GM11168 (cell line): Measurements from ENCODE around the gene PSMC3IP.

ENCODE experiments used
- in situ Hi-C: fragments of 300-500 bp; cut with MboI; formaldehyde crosslinking; loops from one replicate; pipeline ENCODE4 v1.12.0; 2022; ENCODE audit warnings: low sequenced_read_pairs; ENCODE audit not compliant: unreplicated experiment

The PSMC3IP gene

DNA sequence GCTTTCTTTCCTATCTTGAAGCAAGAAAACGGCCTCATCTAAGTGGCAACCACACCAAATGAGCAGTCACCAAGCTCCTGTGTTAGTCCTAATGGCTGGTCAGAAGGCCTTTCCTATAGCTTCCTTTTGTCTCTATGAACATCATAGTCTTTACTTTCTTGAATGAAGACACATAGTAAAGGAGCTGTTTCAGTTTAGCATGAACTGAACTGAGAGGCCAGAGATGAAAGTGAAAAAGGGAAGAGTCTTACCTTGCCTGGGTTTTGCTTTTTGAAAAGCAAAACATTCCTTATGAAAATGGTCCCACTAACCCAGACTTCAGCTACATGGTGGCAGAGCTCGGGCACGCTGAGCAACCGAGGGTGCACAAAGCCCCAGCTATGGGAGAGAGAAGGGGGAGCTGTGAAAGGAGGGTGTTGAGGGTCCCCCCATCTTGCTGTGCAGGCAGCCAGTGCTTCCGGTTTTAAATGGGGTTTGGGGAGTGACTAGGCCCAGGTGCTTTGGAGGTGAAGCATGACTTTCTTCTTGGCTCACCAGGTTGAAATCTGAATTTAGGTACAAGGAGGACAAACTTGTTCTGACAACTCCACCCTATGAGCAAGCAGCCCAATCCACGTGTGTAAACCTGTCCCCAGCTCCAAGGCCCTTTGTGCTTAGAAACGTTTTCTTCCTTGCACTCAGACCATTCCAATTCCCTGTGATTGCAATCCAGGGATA is 9.1 kb upstream of the PSMC3IP start:
- in situ Hi-C loops, result no loop called here

DNA sequence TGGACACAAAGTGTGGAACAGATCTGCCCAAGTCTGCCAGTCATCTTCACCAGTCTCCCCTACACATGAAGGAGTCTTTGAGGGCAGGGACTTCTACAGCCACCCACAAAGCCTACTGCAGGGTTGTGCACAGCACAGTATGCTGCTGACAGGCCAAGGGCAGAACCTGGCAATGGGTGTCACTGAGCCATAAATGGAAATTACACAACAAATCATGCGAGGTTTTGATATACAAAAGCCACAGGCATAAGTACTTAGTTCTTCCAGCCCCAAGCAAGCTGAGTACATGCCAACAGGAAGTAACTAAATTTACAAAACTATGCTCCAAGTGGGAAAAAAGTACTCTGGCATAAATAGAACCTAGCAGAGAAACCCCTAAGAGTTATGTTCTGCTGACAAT is 7.8 kb upstream of the PSMC3IP start:
- in situ Hi-C loops, result no loop called here

DNA sequence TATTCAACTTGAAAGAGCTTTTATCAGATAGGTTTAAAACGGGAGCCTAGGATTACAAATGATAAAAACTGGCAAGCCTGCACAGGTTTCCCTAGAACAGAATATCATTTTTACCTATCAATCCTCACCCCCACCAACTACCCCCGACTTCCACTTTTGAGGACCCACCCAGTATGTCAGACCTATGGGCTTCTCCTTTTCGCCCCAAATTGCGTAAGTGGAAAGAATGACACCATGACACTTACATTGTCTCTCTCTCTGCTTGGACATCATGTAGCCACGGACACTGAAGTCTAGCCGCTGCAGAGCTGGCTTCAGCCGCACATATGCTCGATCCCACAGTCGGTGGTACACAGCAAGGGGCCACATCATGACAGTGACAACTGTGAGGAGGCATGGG is 7.4 kb upstream of the PSMC3IP start:
- in situ Hi-C loops, result loop anchor here (5.0 kb wide), 1 partner anchor 82 kb away; no protein-coding TSS in a partner anchor

DNA sequence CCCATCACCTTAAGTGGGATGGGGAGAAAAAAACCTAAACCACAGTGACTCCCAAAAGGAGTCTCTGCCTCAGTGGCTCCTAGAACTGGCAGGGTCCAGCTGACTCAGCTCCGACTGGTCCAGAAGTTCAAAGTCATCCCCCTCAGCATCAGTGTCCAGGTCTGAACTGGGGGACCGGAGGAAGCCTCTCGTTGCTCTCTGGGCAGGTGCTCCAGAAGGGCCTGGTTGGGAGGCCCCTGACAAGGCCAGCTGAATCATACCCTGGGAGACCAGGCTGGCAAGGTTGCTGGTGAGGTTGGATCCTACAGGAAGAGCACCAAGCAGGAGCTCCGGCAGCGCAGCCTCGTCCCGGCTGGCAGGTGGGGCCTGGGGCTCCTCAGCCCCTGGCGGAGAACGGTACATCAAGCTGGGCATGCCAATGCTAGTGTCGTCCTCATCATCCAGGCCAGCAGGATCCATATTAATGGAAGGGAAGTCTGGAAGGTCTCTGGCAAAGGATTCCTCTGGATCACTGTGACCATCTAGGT is 4.3 kb upstream of the PSMC3IP start:
- in situ Hi-C loops, result loop anchor here (5.0 kb wide), 1 partner anchor 85 kb away; no protein-coding TSS in a partner anchor

DNA sequence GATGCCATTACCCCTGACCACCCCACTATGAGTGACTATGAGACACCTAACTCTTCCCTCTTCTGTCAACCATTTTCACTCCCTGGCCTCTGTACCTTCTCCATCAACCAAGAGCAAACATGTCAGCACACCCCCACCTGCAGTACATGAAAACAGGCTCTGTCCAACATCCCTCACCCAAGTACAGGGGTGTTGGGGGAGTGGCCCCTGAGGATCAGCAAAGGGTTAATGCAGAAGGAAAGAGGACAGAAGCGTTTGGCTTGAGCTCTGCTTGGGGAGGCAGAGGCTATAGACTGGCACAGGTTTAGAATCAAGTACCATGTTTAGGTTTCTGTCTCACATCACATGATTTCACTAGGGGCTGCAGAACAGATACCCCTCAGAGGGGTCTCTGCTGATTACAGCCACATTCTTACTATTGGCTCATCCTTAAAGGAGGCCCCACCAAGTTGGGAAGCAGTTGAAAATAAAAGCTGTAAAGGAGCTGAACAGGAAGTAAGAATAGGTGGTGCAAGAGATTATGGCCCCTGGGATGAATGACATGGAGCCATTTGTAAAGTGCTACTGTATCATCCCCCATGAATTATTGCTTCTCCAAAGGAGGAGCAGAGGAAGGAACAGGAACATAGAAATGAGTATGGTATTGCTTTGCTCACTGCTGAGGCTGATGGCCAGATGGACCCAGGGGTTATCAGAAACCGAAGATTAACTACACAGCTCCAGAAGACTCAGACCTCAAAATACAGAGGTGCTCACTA is 2.4 kb upstream of the PSMC3IP start:
- in situ Hi-C loops, result loop anchor here (5.0 to 10.0 kb wide), 2 partner anchors 87 to 185 kb away; partner anchors contain the start of gene RAMP2

DNA sequence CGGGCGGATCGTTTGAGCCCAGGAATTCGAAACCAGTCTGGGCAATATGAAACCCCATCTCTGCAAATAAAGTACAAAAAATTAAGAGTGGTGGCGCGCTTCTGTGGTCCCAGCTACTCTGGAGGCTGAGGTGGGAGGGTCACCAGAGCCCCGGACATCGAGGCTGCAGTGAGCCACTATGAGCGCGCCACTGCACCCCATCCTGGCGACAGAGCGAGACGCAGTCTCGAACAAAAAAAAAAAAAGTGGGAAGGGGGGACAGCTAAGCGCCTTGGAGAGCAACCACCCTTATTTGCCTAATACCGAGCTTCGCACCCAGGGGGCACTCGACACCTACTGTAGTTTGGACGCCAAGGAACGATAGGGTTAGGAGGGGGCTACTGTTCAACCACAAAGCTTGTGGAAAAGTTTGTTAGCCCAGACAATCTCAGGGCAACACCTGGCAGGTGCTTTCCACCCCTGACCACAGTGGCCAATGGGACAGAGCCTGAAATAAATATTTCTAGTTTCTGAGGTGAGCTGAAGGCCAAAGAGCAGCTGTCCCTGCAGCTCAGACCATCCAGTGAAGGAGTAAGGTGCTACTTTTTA is 847 bp upstream of the PSMC3IP start:
- in situ Hi-C loops, result loop anchor here (10.0 kb wide), 1 partner anchor 186 kb away; the partner anchor contains the start of gene RAMP2

DNA sequence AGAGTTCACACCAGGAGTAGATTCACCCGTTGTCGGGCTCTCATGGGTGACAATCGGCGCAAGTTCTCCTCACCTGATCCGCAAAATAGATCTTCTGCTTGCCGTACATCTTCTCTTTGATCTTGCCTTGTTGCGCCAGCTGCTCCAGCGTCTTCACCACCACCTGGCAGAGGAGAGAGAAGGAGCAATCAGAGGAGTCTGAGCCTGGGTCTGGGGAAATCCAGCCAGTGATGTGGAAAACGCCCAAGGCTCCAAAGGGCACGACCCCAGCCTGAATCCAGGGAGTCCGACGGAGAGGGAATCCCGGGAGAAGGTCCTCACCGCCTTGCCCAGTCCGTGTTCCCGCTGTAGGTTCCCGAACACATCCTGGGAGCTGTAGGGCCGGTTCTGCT is 393 bp downstream of the PSMC3IP start:
- in situ Hi-C loops, result loop anchor here (10.0 kb wide), 1 partner anchor 188 kb away; the partner anchor contains the start of gene RAMP2

DNA sequence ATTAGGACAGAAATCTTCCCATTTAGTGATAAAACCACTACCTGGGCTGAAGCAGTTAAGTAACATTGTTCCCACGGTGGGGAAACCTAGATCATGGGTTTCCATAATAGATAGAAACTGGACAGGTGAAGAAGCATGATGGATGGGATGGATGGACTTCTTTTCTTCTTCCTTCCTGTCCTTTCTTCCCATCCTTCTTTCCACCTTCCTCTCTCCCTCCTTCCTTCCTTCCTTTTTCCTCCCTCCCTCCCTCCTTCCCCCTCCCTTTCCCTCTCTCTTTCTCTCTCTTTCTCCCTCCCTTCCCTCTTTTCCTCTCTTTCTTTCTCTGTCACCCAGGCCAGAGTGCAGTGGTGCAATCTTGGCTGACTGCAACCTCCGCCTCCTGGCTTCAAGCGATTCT is 3.1 kb downstream of the PSMC3IP start:
- in situ Hi-C loops, result loop anchor here (10.0 kb wide), 1 partner anchor 190 kb away; the partner anchor contains the start of gene RAMP2

DNA sequence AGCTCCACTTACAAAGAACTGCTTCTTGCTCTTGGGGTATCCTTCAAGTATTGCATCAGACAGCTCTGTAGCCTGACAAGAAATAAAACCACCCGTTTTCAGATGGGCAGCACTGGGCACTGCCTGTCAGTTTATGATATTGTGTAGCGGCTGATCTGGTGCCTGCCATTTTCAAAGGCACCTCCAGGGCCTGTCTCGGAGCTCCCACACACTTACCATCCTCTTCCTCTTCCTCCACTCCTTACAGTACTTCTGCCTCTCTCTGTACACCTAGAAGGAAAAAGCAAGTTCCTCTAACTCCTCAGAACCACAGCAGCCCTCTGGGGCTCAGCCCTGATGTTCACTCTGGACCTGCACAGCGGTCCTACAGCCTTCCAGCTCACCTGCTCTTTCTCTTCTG is 4.4 kb downstream of the PSMC3IP start:
- in situ Hi-C loops, result loop anchor here (10.0 kb wide), 1 partner anchor 192 kb away; the partner anchor contains the start of gene RAMP2

DNA sequence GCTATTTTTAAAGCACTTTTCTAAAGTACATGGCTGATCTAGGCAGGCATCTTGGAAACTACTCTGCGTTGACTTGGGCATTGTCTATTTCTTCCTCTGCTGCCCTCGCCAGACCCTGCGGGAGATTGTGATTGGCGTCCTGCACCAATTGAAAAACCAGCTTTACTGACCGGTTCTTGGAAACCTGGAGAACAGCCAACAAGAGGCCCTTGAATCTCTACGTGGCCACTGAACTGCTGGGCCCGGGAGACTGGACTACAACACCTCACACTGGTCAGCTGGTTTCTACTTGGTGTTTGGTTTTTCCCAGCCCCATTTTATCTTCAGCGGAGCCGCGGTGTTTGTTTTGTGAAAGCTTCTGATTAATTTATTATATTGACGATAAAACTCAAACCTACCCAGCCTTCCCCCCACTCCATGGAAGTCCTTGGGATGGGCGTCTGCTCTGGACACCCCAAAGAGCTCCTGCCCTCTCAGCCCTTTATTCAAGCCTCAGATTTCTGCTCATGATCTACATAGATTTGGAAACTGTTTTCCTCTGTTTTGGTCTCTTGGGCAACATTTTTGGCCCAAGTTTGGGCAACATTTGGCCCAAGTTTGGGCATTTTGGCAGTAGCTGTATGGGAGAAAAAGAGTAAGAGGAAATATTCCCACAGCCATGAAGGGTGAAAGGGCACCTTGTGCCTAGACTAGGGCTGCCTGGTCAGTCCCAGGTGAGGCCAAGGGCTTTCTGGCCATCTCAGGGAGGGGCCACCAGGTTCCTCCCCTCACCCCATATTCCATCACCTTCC is 5.9 kb downstream of the PSMC3IP start:
- in situ Hi-C loops, result loop anchor here (10.0 kb wide), 1 partner anchor 193 kb away; the partner anchor contains the start of gene RAMP2

DNA sequence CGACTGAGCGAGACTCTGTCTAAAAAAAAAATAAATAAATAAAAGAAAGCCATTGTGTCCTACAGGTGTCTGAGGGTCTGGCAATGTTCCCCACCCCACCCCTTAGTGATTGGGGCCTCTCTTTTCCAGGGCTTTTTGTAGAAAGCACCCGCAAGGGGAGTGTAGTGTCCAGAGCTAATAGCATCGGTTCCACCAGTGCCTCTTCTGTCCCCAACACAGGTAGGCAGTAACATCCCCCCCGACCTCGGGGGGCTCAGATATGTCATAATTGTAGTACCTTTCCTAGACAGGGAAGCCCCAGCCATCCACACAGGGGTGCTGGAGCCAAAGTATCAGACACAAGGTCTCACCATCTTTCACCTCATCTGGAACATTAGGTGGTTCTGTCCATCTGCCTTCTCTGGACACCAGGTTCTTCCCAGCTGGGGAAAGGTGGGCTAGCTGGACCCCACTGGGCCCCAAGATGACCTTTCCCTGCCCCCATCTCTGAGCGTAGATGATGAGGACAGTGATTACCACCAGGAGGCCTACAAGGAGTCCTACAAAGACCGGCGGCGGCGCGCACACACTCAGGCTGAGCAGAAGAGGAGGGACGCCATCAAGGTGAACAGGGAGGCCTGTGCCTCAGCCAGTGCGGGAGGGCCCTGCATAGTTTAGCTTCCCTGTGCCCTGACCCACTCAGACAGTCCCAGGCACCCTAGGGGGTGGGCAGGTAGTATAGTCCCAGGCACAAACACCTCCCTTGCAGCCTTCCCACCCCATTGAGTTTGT is 9.0 kb downstream of the PSMC3IP start:
- in situ Hi-C loops, result no loop called here

DNA sequence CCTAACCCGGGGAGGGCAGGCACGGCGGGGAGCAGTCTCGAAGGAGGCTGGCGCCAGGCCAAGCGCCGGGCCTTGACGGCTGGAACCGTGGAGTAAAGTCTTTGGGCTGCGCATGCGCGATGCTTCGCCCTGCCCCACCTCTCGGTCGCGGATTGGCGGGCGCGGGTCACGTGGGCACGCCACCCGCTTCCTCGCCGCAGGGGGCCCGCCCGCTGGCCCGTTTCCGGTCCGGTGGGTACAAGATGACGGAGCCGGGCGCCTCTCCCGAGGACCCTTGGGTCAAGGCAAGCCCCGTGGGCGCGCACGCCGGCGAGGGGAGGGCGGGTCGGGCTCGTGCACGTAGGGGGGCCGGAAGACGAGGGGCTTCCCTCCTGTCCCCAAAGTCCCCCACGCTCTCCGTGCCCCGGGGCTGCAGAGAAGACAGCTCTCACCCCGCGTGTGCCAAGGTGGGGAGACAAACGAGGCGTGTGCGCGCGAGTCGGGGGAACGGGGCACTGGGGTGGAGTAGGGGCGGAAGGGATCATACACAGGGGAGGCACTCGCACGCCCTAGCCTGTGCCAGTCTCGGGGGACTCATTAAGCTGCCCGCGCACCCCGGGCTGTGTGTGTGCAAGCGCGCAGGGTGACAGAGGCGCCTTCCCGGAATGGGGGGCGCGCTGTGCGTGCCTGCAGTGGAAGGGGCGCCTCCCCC is 10.5 kb downstream of the PSMC3IP start, which contains the start of gene MLX:
MLX (plus strand) TSS at position 218 of the 691 bp plus-strand sequence; CDS start at position 243, 25 bp downstream.
- in situ Hi-C loops, result no loop called here

DNA sequence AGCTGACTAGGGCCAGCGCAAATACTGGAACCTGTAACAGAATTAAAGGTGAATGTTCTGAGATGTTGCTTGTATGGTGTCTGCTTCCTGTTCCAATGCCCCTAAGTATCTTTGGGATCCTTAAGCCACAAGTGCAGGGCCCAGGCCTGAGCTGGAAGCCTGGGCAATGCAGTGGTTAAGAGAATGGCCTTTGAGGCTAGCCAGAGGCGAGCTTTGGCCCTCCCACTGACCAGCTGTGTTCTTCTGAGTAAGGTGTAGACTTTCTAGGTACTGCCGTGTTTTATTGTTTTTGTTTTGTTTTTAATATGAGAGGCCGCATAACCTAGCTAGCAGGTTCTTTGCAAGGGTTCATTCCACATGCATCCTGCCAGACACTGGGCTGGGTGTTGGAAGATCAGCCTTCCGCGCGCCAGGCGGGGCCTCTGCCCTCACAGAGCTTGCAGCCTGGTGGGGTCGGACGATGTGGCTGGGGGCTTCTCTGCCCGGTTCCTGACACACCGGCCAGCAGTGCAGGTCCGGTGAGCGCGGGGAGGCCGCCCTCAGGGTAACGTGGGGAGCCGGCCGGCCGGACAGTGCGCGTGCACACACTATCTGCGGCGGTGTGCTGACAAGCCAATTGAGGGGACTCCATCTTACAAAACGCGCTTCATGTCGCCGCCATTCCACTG is 11.2 kb downstream of the PSMC3IP start:
- in situ Hi-C loops, result no loop called here

DNA sequence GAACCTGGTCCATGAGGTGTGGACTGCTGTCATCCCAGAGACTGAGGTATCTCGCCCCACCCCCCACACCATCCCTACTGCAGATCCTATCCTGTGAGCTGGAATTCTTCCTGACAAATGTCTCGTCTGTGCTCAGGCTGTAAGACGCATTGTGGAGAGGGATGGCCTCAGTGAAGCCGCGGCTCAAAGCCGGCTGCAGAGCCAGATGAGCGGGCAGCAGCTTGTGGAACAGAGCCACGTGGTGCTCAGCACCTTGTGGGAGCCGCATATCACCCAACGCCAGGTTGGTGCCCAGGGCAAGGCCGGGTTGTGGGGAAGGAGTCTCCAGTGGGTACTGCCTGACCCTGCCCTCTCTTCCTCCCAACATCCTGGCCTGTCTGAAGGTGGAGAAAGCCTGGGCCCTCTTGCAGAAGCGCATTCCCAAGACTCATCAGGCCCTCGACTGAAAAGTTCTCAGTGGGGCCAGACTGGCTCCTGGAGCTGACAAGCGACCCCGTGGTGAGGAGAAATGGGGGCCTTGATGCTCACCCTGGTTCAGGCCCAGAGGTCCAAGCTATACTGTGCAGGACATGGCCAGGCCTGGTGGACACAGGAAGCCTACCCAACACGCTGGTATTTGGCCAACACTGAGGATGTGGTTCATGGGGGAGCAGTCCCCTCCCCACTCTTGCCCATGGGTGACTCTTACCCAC is 11.9 kb downstream of the PSMC3IP start:
- in situ Hi-C loops, result no loop called here

DNA sequence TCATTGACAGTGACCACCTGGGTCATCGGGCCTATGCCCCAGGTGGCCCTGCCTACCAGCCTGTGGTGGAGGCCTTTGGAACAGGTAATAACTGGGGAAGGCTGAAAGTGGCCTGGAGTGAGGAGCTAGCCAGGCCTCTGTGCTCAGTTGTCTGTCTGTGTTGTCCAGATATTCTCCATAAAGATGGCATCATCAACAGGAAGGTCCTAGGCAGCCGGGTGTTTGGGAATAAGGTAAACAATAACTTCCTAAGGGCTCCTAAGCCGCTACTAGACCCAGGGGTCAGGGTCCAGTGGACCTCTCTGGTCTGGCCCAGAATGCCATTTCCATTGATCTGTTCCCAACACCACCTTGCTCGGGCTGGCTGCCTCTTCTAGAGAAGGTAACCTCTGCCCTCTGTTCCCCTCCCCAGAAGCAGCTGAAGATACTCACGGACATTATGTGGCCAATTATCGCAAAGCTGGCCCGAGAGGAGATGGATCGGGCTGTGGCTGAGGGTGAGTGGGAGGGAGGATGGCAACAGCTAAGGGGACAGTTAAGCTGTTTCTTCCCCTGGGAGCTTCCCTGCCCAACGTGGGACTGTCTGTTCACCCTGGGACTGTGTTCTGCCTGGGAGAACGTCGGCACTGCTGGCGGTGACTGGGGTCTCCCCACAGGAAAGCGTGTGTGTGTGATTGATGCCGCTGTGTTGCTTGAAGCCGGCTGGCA is 12.6 kb downstream of the PSMC3IP start:
- in situ Hi-C loops, result no loop called here

DNA sequence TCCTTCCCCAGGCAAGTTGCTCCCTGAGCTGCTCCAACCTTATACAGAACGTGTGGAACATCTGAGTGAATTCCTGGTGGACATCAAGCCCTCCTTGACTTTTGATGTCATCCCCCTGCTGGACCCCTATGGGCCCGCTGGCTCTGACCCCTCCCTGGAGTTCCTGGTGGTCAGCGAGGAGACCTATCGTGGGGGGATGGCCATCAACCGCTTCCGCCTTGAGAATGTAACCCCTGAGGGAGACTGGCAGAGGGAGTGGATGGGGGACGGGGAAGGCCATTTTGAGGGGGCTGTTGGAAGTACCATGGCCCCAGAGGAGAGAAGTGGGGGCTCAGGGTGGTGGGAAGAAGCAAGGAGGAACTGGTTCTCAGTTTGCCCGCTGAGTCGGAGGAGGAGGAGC is 13.6 kb downstream of the PSMC3IP start:
- in situ Hi-C loops, result no loop called here

DNA sequence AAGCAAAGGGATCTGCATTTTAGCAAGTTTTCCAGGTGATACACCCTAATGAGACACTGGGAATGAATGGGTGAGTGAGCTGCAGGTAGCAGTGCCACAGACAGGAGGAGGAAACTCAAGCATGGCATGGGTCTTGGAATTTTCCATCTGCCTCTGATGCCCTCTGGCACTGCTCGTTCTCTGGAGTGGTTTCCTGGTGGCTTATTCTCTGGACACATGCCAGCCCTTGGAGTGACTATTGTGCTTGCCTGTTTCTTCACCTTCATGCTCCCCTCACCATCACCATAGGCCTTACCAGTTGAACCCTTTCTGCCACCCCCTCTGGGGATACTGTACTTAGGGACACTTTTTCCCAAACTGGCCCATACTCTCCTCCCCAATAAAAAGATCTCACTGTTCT is 14.0 kb downstream of the PSMC3IP start:
- in situ Hi-C loops, result no loop called here
